ENCODE data around the gene CEMIP.

DNA sequence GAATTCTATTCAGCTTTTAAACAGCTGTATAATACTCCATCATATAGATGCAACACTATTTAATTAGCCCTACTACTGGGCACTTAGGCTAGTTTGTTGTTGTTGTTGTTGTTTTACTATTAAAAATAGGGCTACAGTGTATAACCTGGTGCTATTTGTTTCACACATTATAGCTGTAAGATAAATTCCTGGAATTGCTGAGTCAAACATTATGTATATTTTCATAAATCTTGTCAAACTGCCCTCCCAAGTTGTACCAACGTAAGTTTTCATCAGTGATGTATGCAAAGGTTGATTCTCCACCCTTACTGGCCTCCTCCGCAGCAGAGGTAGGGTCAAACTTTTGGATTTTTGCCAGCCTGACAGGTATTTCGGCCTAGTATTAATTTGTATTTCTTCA, 3.8 kb upstream of the CEMIP start:
- TF ChIP-seq CTCF (IDR thresholded peaks at IDR 0.05 in 4 of 5, conservative IDR thresholded peaks at IDR 0.05 in 1 of 5) = no peak
- no peak for TF ChIP-seq POLR2A (IDR thresholded peaks at IDR 0.05)
